Inflammatory macrophage treated with lipopolysaccharide for 1 hour (primary cell): ENCODE data around the gene RPUSD1.
"Not testable (repeated sequence)": the region's sequence is repeated elsewhere in the genome, so short reads cannot be mapped to it uniquely, and the experiment has no call there.

ENCODE experiments used
- DNase-seq, 2 donors: peaks; one replicate each; pipeline ENCODE4 v3.0.0-alpha.2; 2020 to 2022

The RPUSD1 gene

GRCh38 chr16:782258-782657, 5.9 kb downstream of the RPUSD1 start:
- DNase-seq: no peak

- DNase-seq: no peak
Measured at GRCh38 chr16:781346-782010, 6.7 kb downstream of the RPUSD1 start.

GRCh38 chr16:780296-780695, 7.9 kb downstream of the RPUSD1 start:
- DNase-seq: no peak

DNA sequence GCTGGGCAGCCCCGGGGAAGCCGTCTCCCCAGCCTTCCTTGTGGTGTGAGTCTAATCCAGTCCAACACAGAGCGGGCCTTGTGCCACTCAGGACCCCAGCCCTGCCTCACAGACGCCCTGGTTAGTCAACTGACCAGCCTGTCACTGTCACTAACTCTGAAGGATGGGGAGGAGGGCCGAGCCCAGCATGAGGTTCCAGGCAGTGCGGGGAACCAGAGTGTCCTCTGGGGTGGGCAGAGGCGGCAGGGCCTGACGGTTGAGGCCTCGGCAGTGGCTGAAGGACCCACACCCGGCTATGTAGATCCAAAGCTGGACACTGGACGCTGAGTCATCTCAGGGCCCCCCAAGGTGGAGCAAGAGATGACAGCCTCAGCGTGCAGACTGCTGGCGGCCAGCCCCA, 8.6 kb downstream of the RPUSD1 start:
- no peak for DNase-seq

DNA sequence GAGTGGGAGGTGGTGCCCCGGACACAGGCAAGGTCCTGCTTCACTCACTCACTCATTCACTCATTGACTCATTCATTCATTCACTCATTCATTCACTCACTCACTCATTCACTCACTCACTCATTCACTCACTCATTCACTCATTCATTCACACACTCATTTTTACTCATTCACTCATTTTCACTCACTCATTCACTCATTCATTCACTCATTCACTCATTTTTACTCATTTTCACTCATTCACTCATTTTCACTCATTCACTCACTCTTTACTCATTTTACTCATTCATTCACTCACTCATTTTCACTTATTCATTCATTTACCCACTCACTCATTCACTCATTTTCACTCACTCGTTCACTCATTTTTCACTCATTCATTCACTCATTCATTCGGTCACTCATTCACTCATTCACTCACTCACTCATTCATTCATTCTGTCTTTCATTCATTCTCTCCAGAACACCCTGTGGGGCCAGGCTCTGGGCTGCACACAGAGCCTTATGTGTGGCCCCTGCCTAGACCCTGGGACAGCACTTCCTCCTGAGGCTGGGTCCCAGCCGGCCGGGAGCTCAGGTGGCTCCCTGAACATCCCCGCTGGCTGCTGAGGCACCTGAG, 9.2 kb downstream of the RPUSD1 start:
- DNase-seq: no peak

GRCh38 chr16:778447-778846, 9.7 kb downstream of the RPUSD1 start:
- DNase-seq: no peak

GRCh38 chr16:777826-778225, 10.4 kb downstream of the RPUSD1 start:
- DNase-seq: no peak

DNA sequence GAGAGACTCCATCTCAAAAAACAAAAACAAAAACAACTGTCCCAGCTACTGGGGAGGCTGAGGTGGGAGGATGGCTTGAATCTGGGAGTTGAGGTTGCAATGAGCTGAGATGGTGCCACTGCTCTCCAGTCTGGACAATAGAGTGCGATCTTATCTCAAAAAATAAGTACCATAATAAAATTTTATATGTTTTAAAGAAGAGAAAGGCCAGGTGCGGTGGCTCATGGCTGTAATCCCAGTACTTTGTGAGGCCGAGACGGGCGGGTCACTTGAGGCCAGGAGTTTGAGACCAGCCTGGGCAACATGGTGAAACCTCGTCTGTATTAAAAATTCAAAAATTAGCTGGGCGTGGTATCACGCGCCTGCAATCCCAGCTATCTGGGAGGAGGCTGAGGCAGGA, 11.4 kb downstream of the RPUSD1 start:
- DNase-seq: no peak

GRCh38 chr16:776298-776697, 11.9 kb downstream of the RPUSD1 start:
- DNase-seq: not testable (repeated sequence)

GRCh38 chr16:775236-775796, 12.9 kb downstream of the RPUSD1 start:
- DNase-seq: no peak

- no peak for DNase-seq
Measured at GRCh38 chr16:774086-775001, 13.8 kb downstream of the RPUSD1 start.

DNA sequence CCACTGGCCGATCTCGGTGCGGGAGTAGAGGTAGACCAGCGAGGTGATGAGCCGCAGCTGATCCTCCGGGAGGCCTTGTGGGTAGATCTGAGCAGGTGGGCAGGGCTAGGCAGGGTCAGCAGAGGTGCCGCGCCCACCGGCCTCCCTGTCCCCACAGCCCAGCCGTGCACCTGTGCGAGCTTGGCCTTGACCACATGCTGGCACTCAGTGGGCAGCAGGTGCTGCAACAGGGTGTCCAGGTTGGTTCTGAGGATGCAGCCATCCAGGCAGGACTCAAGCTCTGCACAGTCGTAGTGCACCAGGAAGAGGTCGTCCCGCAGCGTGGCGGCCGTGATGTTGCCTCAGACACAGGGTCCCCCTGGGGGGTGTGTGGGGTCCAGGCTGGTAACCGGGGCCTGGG, 15.2 kb downstream of the RPUSD1 start:
- DNase-seq: no peak

DNA sequence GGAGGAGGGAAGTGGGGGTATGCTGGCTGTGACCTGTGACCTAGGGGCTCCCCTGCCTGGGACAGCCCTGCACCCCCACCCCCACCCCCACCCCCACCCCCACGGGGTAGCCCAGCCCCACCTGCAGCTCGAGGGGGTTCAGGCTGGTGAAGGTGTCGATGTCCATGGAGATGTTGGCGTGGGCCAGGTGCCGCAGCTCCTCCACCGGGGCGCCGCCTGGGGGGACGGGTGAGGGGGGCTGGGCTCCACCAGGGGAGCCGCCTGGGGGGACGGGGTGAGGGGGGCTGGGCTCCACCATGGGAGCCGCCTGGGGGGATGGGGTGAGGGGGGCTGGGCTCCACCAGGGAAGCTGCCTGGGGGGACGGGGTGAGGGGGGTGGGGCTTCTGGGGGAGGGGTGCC, 17.8 kb downstream of the RPUSD1 start:
- no peak for DNase-seq

GRCh38 chr16:769934-770333, 18.2 kb downstream of the RPUSD1 start:
- DNase-seq: no peak

GRCh38 chr16:769184-769784, 18.9 kb downstream of the RPUSD1 start:
- DNase-seq: no peak

- no peak for DNase-seq
Measured at GRCh38 chr16:768428-768827, 19.8 kb downstream of the RPUSD1 start.

GRCh38 chr16:767743-768235, 20.4 kb downstream of the RPUSD1 start:
- no peak for DNase-seq

DNA sequence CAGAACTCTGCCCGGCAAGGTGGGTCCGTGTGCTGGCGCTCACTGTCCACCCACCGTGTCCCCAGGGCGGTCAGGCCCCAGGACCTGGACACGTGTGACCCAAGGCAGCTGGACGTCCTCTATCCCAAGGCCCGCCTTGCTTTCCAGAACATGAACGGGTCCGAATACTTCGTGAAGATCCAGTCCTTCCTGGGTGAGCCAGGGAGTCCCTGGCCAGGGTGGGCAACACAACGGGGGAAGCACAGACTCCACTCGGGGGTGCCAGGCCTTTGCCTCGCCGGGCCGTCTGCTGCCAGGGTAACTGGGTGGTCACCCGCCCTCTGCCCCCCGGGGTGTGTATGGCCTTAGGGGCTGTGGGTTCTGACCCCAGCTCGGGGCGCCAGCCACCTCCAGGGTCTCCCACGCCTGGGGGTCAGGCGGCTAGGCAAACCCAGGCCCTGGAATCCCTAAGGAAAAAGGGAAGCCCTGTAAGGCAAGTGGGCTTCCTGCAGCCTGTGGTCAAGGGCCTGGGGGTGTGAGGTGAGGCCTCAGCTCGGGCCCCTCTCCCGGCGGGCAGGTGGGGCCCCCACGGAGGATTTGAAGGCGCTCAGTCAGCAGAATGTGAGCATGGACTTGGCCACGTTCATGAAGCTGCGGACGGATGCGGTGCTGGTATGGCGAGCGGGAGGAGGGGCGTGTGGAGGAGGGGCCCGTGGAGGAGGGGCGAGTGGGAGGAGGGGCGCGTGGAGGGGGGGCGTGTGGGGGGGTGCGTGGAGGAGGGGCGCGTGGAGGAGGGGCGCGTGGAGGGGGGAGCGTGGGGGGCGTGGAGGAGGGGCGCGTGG, 21.2 kb downstream of the RPUSD1 start:
- DNase-seq: no peak

- no peak for DNase-seq
Measured at GRCh38 chr16:766008-766819, 22.0 kb downstream of the RPUSD1 start.

DNA sequence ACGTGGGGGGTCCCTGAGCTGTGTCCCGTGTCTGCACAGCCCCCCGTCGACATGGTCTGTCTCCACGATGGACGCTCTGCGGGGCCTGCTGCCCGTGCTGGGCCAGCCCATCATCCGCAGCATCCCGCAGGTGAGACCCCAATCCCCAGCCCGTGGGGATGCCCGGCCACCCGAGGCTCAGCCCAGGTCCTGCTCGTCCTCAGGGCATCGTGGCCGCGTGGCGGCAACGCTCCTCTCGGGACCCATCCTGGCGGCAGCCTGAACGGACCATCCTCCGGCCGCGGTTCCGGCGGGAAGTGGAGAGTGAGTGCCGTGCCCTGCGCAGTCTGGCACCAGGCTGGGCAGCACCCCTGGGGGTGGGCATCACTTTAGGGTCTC, 22.7 kb downstream of the RPUSD1 start:
- DNase-seq: no peak

DNA sequence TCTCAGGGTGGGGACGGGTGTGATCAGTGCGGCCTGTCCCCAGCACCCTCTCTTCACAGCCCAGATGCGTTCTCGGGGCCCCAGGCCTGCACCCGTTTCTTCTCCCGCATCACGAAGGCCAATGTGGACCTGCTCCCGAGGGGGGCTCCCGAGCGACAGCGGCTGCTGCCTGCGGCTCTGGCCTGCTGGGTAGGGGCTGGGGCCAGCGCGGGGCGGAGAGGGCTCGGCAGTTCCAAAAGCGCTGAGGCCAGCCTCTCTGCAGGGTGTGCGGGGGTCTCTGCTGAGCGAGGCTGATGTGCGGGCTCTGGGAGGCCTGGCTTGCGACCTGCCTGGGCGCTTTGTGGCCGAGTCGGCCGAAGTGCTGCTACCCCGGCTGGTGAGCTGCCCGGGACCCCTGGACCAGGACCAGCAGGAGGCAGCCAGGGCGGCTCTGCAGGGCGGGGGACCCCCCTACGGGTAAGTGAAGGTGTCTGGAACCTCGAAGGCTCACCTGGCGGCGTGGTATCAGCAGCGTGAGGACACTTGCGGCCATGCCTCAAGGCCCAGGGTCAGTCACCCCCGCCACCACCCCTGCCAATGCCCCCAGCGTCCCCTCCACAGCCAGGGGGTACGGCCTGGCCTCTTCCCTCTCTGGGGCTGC, 23.2 kb downstream of the RPUSD1 start:
- no peak for DNase-seq
